ENCODE measurements around the gene IFRD2.
A peak's percentile ranks its signal among the peaks of the same experiment; 100 is the strongest.
"Not testable (repeated sequence)": the region's sequence is repeated elsewhere in the genome, so short reads cannot be mapped to it uniquely, and the experiment has no call there.

Gene IFRD2

GRCh38 chr3:50266017-50266416 is 26.2 kb downstream of the IFRD2 start:
- no peak for DNase-seq

GRCh38 chr3:50265571-50265970 is 26.7 kb downstream of the IFRD2 start:
- no peak for DNase-seq

GRCh38 chr3:50264964-50265485 is 27.2 kb downstream of the IFRD2 start:
- DNase-seq = no peak

GRCh38 chr3:50264383-50264963 is 27.8 kb downstream of the IFRD2 start:
- DNase-seq = no peak

- DNase-seq = no peak
These were observed 28.5 kb downstream of the IFRD2 start for GRCh38 chr3:50263478-50264382.

GRCh38 chr3:50262778-50263177 is 29.5 kb downstream of the IFRD2 start:
- no peak for DNase-seq

- DNase-seq = not testable (repeated sequence)
These were observed 30.0 kb downstream of the IFRD2 start for GRCh38 chr3:50262200-50262599.

- DNase-seq = no peak
These were observed 30.7 kb downstream of the IFRD2 start for GRCh38 chr3:50261505-50261904.

GRCh38 chr3:50260942-50261441 is 31.2 kb downstream of the IFRD2 start:
- no peak for DNase-seq

- peak; percentile 72 to 83 for DNase-seq
These were observed 31.9 kb downstream of the IFRD2 start for GRCh38 chr3:50260027-50260941.

- DNase-seq = no peak
These were observed 32.7 kb downstream of the IFRD2 start for GRCh38 chr3:50259432-50260026.

- DNase-seq = no peak
These were observed 33.2 kb downstream of the IFRD2 start for GRCh38 chr3:50258979-50259378.

- no peak for DNase-seq
These were observed 34.1 kb downstream of the IFRD2 start for GRCh38 chr3:50258029-50258680.

- no peak for DNase-seq
These were observed 35.0 kb downstream of the IFRD2 start for GRCh38 chr3:50256978-50257890.

GRCh38 chr3:50255251-50255615 is 37.0 kb downstream of the IFRD2 start:
- no peak for DNase-seq

- no peak for DNase-seq
These were observed 37.5 kb downstream of the IFRD2 start for GRCh38 chr3:50254577-50255250.

GRCh38 chr3:50251220-50251619 is 41.0 kb downstream of the IFRD2 start:
- peak; percentile 42 to 67 for DNase-seq

GRCh38 chr3:50250514-50250913 is 41.7 kb downstream of the IFRD2 start:
- DNase-seq = no peak

- DNase-seq = no peak
These were observed 42.8 kb downstream of the IFRD2 start for GRCh38 chr3:50249457-50249856.

GRCh38 chr3:50248387-50248786 is 43.8 kb downstream of the IFRD2 start:
- no peak for DNase-seq
